ENCODE measurements around the gene GREM1. TPM values are rescaled to one million over a fixed set of nuclear protein-coding genes. Genes with fewer than 3 reads are reported as not detected.

GREM1 gene
- total and polyA plus RNA-seq, 4 donors: 0.06 to 2.4 (median 1.7) TPM

- H3K9ac ChIP-seq (ENCODE audit: insufficient read depth in 1 of 2, low read length in 2 of 2): no peak overlapping the region
- DNase-seq: no peak
- no peaks in the 10 kb centered on the region for H3K9me3 ChIP-seq (ENCODE audit: control insufficient read depth in 4 of 4, insufficient read depth in 3 of 4, low read length in 3 of 4)
- ATAC-seq (ENCODE audit: insufficient read depth, low FRiP score): no peak
- WGBS, 2 donors: 63 to 79% methylated on average over 3 of the region's 3 CpGs
- no peak overlapping the region for H3K27ac ChIP-seq (ENCODE audit: low read depth in 1 of 2, low read length in 1 of 2)
- TF ChIP-seq CTCF (IDR thresholded peaks at IDR 0.05; ENCODE audit: control extremely low read depth, extremely low read depth): no peak
- no peaks in the 10 kb centered on the region for H3K27me3 ChIP-seq (ENCODE audit: control insufficient read depth in 3 of 3, insufficient read depth in 3 of 3, low read length in 2 of 3)
- H3K36me3 ChIP-seq (ENCODE audit: control insufficient read depth in 4 of 4, insufficient read depth in 4 of 4, low read length in 4 of 4): no peaks in the 10 kb centered on the region
- H3K4me1 ChIP-seq (ENCODE audit: control insufficient read depth in 5 of 5, insufficient read depth in 5 of 5, low read length in 5 of 5): no peaks in the 10 kb centered on the region
- H3K4me3 ChIP-seq: no peak overlapping the region
These were observed 48.3 kb downstream of the GREM1 start for GRCh38 chr15:32766101-32766500.

GRCh38 chr15:32767236-32767635, 49.4 kb downstream of the GREM1 start:
- WGBS, 2 donors: 91 to 100% methylated on average over 1 of the region's 1 CpG
- Histone ChIP-seq H3K4me3 (no peak overlapping the region), H3K9me3 (ENCODE audit: control insufficient read depth in 4 of 4, insufficient read depth in 3 of 4, low read length in 3 of 4) (no peaks in the 10 kb centered on the region), H3K27ac (ENCODE audit: low read depth in 1 of 2, low read length in 1 of 2) (no peak overlapping the region), H3K9ac (ENCODE audit: insufficient read depth in 1 of 2, low read length in 2 of 2) (no peak overlapping the region), H3K27me3 (ENCODE audit: control insufficient read depth in 3 of 3, insufficient read depth in 3 of 3, low read length in 2 of 3) (no peaks in the 10 kb centered on the region), H3K4me1 (ENCODE audit: control insufficient read depth in 5 of 5, insufficient read depth in 5 of 5, low read length in 5 of 5) (no peaks in the 10 kb centered on the region), H3K36me3 (ENCODE audit: control insufficient read depth in 4 of 4, insufficient read depth in 4 of 4, low read length in 4 of 4) (no peaks in the 10 kb centered on the region)
- DNase-seq: no peak
- ATAC-seq (ENCODE audit: insufficient read depth, low FRiP score): no peak
- TF ChIP-seq CTCF (IDR thresholded peaks at IDR 0.05; ENCODE audit: control extremely low read depth, extremely low read depth): no peak

- Histone ChIP-seq H3K4me3 (no peak overlapping the region), H3K27me3 (ENCODE audit: control insufficient read depth in 3 of 3, insufficient read depth in 3 of 3, low read length in 2 of 3) (no peaks in the 10 kb centered on the region), H3K9me3 (ENCODE audit: control insufficient read depth in 4 of 4, insufficient read depth in 3 of 4, low read length in 3 of 4) (peaks cover 0 to 8% (median 0%) of the 10 kb centered on the region in 4 donors), H3K4me1 (ENCODE audit: control insufficient read depth in 5 of 5, insufficient read depth in 5 of 5, low read length in 5 of 5) (no peaks in the 10 kb centered on the region), H3K36me3 (ENCODE audit: control insufficient read depth in 4 of 4, insufficient read depth in 4 of 4, low read length in 4 of 4) (peaks cover 0 to 3% (median 0%) of the 10 kb centered on the region in 4 donors), H3K9ac (ENCODE audit: insufficient read depth in 1 of 2, low read length in 2 of 2) (no peak overlapping the region), H3K27ac (ENCODE audit: low read depth in 1 of 2, low read length in 1 of 2) (no peak overlapping the region)
- WGBS, 2 donors: 80 to 83% methylated on average over 4 of the region's 4 CpGs
- no peak for TF ChIP-seq CTCF (IDR thresholded peaks at IDR 0.05; ENCODE audit: control extremely low read depth, extremely low read depth)
- ATAC-seq (ENCODE audit: insufficient read depth, low FRiP score) (no peak), DNase-seq (no peak)
These were observed 56.2 kb downstream of the GREM1 start for GRCh38 chr15:32774022-32774421.

GRCh38 chr15:32775103-32775502, 57.3 kb downstream of the GREM1 start:
- ATAC-seq (ENCODE audit: insufficient read depth, low FRiP score) (no peak), DNase-seq (no peak)
- Histone ChIP-seq H3K4me3 (no peak overlapping the region), H3K27me3 (ENCODE audit: control insufficient read depth in 3 of 3, insufficient read depth in 3 of 3, low read length in 2 of 3) (no peaks in the 10 kb centered on the region), H3K9me3 (ENCODE audit: control insufficient read depth in 4 of 4, insufficient read depth in 3 of 4, low read length in 3 of 4) (peaks cover 0 to 11% (median 0%) of the 10 kb centered on the region in 4 donors), H3K36me3 (ENCODE audit: control insufficient read depth in 4 of 4, insufficient read depth in 4 of 4, low read length in 4 of 4) (peaks cover 0 to 3% (median 0%) of the 10 kb centered on the region in 4 donors), H3K4me1 (ENCODE audit: control insufficient read depth in 5 of 5, insufficient read depth in 5 of 5, low read length in 5 of 5) (no peaks in the 10 kb centered on the region), H3K27ac (ENCODE audit: low read depth in 1 of 2, low read length in 1 of 2) (no peak overlapping the region), H3K9ac (ENCODE audit: insufficient read depth in 1 of 2, low read length in 2 of 2) (no peak overlapping the region)
- TF ChIP-seq CTCF (IDR thresholded peaks at IDR 0.05; ENCODE audit: control extremely low read depth, extremely low read depth): no peak
- WGBS, 2 donors: 88 to 92% methylated on average over 3 of the region's 3 CpGs

Data from lung (tissue), 12 donors.